ENCODE measurements around the gene ERICH6B. TPM values are rescaled to one million over a fixed set of nuclear protein-coding genes. Genes with fewer than 3 reads are reported as not detected.

ERICH6B gene
- total RNA-seq, 4 donors from 2014 or later = not detected

GRCh38 chr13:45592758-45593157, 22.8 kb downstream of the ERICH6B start:
- peaks cover 0 to 2% (median 0%) of the 10 kb centered on the region in 4 donors for H3K9me3 ChIP-seq
- WGBS, 2 donors = 78 to 92% methylated on average over 2 of the region's 2 CpGs
- no peak overlapping the region for H3K4me3 ChIP-seq
- TF ChIP-seq CTCF (IDR thresholded peaks at IDR 0.05) = no peak
- no peak for TF ChIP-seq EP300 (IDR thresholded peaks at IDR 0.05)
- no peak for TF ChIP-seq POLR2A (IDR thresholded peaks at IDR 0.05)
- H3K27ac ChIP-seq = no peak overlapping the region
- no peaks in the 10 kb centered on the region for H3K27me3 ChIP-seq
- no peaks in the 10 kb centered on the region for H3K4me1 ChIP-seq
- no peaks in the 10 kb centered on the region for H3K36me3 ChIP-seq
- DNase-seq (ENCODE audit: low spot score in 2 of 2) = no peak

- no peaks in the 10 kb centered on the region for H3K4me1 ChIP-seq
- no peak overlapping the region for H3K4me3 ChIP-seq
- no peak for DNase-seq (ENCODE audit: low spot score in 2 of 2)
- no peak for TF ChIP-seq POLR2A (IDR thresholded peaks at IDR 0.05)
- TF ChIP-seq EP300 (IDR thresholded peaks at IDR 0.05) = no peak
- TF ChIP-seq CTCF (IDR thresholded peaks at IDR 0.05) = no peak
- H3K9me3 ChIP-seq = peaks cover 0 to 2% (median 0%) of the 10 kb centered on the region in 4 donors
- H3K27me3 ChIP-seq = no peaks in the 10 kb centered on the region
- no peak overlapping the region for H3K27ac ChIP-seq
- no peaks in the 10 kb centered on the region for H3K36me3 ChIP-seq
- 53 to 68% methylated on average over 4 of the region's 4 CpGs for WGBS, 2 donors
These were observed 25.5 kb downstream of the ERICH6B start for GRCh38 chr13:45590066-45590465.

GRCh38 chr13:45587897-45588296, 27.6 kb downstream of the ERICH6B start:
- WGBS, 2 donors = 90 to 94% methylated on average over 1 of the region's 1 CpG
- TF ChIP-seq CTCF (IDR thresholded peaks at IDR 0.05) (no peak), EP300 (IDR thresholded peaks at IDR 0.05) (no peak), POLR2A (IDR thresholded peaks at IDR 0.05) (no peak)

GRCh38 chr13:45584816-45585215, 30.7 kb downstream of the ERICH6B start:
- 88 to 89% methylated on average over 6 of the region's 6 CpGs for WGBS, 2 donors
- no peak overlapping the region for H3K27ac ChIP-seq
- no peak overlapping the region for H3K4me3 ChIP-seq
- H3K27me3 ChIP-seq = no peaks in the 10 kb centered on the region
- DNase-seq (ENCODE audit: low spot score in 2 of 2) = no peak
- H3K9me3 ChIP-seq = no peaks in the 10 kb centered on the region
- no peaks in the 10 kb centered on the region for H3K4me1 ChIP-seq
- H3K36me3 ChIP-seq = no peaks in the 10 kb centered on the region
- TF ChIP-seq EP300 (IDR thresholded peaks at IDR 0.05) (no peak), POLR2A (IDR thresholded peaks at IDR 0.05) (no peak), CTCF (IDR thresholded peaks at IDR 0.05) (no peak)

More at GRCh38 chr13:45587897-45588296, 27.6 kb downstream of the ERICH6B start:
- H3K27ac ChIP-seq = no peak overlapping the region
- H3K27me3 ChIP-seq = no peaks in the 10 kb centered on the region
- H3K9me3 ChIP-seq = peaks cover 0 to 2% (median 0%) of the 10 kb centered on the region in 4 donors
- no peaks in the 10 kb centered on the region for H3K4me1 ChIP-seq
- H3K36me3 ChIP-seq = no peaks in the 10 kb centered on the region
- no peak overlapping the region for H3K4me3 ChIP-seq
- no peak for DNase-seq (ENCODE audit: low spot score in 2 of 2)

- no peak overlapping the region for H3K27ac ChIP-seq
- TF ChIP-seq POLR2A (IDR thresholded peaks at IDR 0.05) (no peak), EP300 (IDR thresholded peaks at IDR 0.05) (no peak), CTCF (IDR thresholded peaks at IDR 0.05) (no peak)
- DNase-seq (ENCODE audit: low spot score in 2 of 2) = no peak
- no peaks in the 10 kb centered on the region for H3K4me1 ChIP-seq
- H3K9me3 ChIP-seq = no peaks in the 10 kb centered on the region
- WGBS, 2 donors = 47 to 56% methylated on average over 3 of the region's 3 CpGs
- no peak overlapping the region for H3K4me3 ChIP-seq
- no peaks in the 10 kb centered on the region for H3K27me3 ChIP-seq
- no peaks in the 10 kb centered on the region for H3K36me3 ChIP-seq
These were observed 33.0 kb downstream of the ERICH6B start for GRCh38 chr13:45582408-45583076.
